ENCODE measurements around the gene DOCK2.

GRCh38 chr5:169636477-169637084, 494 bp upstream of the DOCK2 start:
- TF ChIP-seq CTCF (conservative IDR thresholded peaks at IDR 0.05; ENCODE audit: low read depth, low read length) (no peak), EZH2 (IDR thresholded peaks at IDR 0.05; ENCODE audit: low read length, unreplicated experiment) (no peak), EZH2phosphoT487 (IDR thresholded peaks at IDR 0.05; ENCODE audit: borderline replicate concordance, low read length) (no peak)

Data from PC-3 (cell line).